ENCODE data around the gene SRSF10. TPM values are rescaled to one million over a fixed set of nuclear protein-coding genes. Genes with fewer than 3 reads are reported as not detected.

SRSF10 gene
- total and polyA plus RNA-seq, 9 of the 15 experiments (the other 6 are each of a cell fraction or from before 2014, with no cell fraction given): 154 to 264 (median 205) TPM

GRCh38 chr1:23959461-23960290 lies 20.5 kb downstream of the SRSF10 start, which contains the start of gene PNRC2 (continued):
- TF ChIP-seq ZNF407 (IDR thresholded peaks at IDR 0.05; ENCODE audit: low read depth) (no peak), ZNF639 (CRISPR knock-in tag; conservative IDR thresholded peaks at IDR 0.05 in 1 of 2, IDR thresholded peaks at IDR 0.05 in 1 of 2) (peak in 1 of 2 experiments; percentile 94; a peak in 2 of 4 replicates), ZKSCAN3 (CRISPR knock-in tag; IDR thresholded peaks at IDR 0.05) (no peak), STAT5B (CRISPR knock-in tag; IDR thresholded peaks at IDR 0.05) (no peak), SRF (CRISPR knock-in tag; IDR thresholded peaks at IDR 0.05) (0 out of 4 replicates have a peak, but pooled peaks have one; percentile 7 to 56), MTA1 (IDR thresholded peaks at IDR 0.05; ENCODE audit: borderline replicate concordance) (peak; percentile 53; the same call in 1 of the 2 replicates), PCBP2 (IDR thresholded peaks at IDR 0.05; ENCODE audit: low read depth, low read length, poor library complexity, severe bottlenecking) (no peak), ZNF436 (CRISPR knock-in tag; IDR thresholded peaks at IDR 0.05) (no peak), MTA2 (IDR thresholded peaks at IDR 0.05; ENCODE audit: low read depth) (no peak), ZNF644 (tag; IDR thresholded peaks at IDR 0.05; ENCODE audit: low read depth) (no peak), ZNF133 (CRISPR knock-in tag; IDR thresholded peaks at IDR 0.05) (no peak), EZH2 (IDR thresholded peaks at IDR 0.05; ENCODE audit: borderline replicate concordance, low read depth, low read length) (no peak), HDAC8 (tag; IDR thresholded peaks at IDR 0.05) (0 out of 2 replicates have a peak, but pooled peaks have one; percentile 53), ZNF589 (CRISPR knock-in tag; IDR thresholded peaks at IDR 0.05; ENCODE audit: low read depth) (peak; percentile 59; the same call in 1 of the 2 replicates), HMGXB4 (CRISPR knock-in tag; IDR thresholded peaks at IDR 0.05) (peak; percentile 75)

Data from K562 (cell line).